Activated CD8-positive, alpha-beta memory T cell treated with anti-CD3 and anti-CD28 coated beads for 36 hours (primary cell): Measurements from ENCODE around the gene FAAP100. TPM values are rescaled to one million over a fixed set of nuclear protein-coding genes. Genes with fewer than 3 reads are reported as not detected.

Source experiments
- CTCF ChIA-PET: fragments of 350-600 bp; sonication (Branson Sonifier 250); formaldehyde crosslinking; loops from one replicate; lab custom pipeline; 2021; ENCODE audit warnings: antibody characterized with exemption; lab: Charles Lee
- POLR2A ChIA-PET: fragments of 350-600 bp; sonication (Branson Sonifier 250); formaldehyde crosslinking; loops from one replicate; lab custom pipeline; 2021; ENCODE audit warnings: antibody characterized with exemption; lab: Charles Lee
- total RNA-seq, 2 experiments: library from RNA; stranded (reverse); gene quantifications; one replicate each; pipeline ENCODE4 v1.2.3, GENCODE V29; 2021

Gene FAAP100
- total RNA-seq, 2 experiments from 2014 or later, result 50.6 to 55.8 TPM

DNA sequence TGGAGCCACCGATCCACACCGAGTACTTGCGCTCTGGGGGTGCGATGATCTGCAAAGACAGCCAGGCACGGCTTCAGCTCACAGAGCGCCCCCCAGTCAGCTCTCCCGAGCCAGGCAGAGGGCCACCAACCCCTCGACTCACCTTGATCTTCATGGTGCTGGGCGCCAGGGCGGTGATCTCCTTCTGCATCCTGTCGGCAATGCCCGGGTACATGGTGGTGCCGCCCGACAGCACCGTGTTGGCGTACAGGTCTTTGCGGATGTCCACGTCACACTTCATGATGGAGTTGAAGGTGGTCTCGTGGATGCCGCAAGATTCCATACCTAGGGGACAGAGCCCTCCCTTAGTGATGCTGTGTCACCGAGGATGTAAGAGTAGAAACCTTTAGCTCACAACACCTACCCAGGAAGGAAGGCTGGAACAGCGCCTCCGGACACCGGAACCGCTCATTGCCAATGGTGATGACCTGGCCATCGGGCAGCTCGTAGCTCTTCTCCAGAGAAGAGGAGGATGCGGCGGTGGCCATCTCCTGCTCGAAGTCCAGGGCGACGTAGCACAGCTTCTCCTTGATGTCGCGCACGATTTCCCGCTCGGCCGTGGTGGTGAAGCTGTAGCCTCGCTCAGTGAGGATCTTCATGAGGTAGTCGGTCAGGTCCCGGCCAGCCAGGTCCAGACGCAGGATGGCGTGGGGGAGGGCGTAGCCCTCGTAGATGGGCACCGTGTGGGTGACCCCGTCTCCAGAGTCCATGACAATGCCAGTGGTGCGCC, 41.2 kb downstream of the FAAP100 start:
- ChIA-PET CTCF (interaction anchor here (0.8 to 1.3 kb wide), 2 partner anchors 8 to 42 kb away, joined by 3 read pairs; no protein-coding TSS in a partner anchor), POLR2A (interaction anchor here (0.9 to 1.3 kb wide), 2 partner anchors 8 to 22 kb away, joined by 3 read pairs; no protein-coding TSS in a partner anchor)

DNA sequence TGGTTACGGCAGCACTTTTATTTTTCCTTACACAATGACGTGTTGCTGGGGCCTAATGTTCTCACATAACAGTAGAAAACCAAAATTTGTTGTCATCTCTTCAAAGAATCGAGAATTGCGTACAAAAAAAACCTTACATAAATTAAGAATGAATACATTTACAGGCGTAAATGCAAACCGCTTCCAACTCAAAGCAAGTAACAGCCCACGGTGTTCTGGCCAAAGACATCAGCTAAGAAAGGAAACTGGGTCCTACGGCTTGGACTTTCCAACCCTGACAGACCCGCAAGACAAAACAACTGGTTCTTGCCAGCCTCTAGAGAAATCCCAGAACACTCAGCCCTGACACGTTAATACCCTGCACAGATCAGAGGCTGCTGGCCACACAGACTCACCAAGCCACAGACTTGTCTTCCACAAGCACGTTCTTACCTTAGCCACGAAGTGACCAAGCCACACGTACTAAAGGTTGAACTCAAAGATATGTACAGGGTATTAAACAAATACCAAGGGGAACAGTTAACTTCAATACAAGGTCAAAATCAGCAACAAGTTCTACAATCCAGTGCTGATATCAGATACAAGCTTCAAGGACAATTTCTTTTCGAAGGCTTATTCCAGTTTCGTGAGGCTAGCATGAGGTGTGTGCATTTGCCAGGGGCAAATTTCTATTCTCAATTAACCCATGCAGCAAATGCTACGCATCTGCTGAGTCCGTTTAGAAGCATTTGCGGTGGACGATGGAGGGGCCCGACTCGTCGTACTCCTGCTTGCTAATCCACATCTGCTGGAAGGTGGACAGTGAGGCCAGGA, 42.0 kb downstream of the FAAP100 start:
- CTCF ChIA-PET, result interaction anchor here (0.8 kb wide), 1 partner anchor 9 kb away, joined by 3 read pairs; no protein-coding TSS in a partner anchor
- POLR2A ChIA-PET, result interaction anchor here (1.1 to 1.3 kb wide), 2 partner anchors 9 to 25 kb away, joined by 3 to 4 read pairs; no protein-coding TSS in a partner anchor

DNA sequence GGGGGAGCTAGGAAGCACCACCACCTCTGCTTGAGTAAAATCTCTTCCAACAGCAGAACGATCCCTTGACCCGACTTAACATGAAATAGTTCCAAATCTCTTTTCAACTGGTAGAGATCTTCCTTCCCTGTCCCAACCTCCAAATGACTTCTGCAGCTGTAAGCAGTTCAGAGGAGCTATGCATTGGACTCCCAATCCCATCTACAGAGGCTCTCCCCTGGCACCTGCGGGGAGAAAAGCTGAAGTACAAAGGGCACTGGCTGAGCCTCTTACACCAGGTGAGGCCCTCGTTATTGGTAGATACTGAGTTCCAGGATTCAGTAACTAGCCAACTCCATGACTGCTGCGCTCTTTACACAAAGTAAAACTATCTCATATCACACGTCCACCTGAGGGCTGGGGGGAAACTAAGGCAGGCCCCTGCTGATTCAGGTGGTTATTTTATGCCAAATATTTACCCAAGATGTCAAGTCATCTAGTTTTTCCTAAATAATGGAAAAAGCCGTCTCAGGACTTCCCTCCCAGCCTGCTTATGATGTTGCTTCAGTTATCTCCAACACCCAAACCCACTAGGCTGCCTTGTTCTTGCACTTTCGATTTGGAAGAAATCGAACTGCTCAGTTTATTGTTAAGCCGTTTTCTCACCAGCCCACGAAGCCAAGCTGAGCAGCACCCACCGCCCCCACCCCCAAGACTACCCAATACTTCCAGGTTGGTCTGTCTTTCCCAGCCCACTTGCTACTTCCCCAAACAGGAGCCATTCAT, 42.8 kb downstream of the FAAP100 start:
- POLR2A ChIA-PET, result interaction anchor here (0.8 to 2.0 kb wide), 6 partner anchors 9 to 286 kb away, joined by 3 to 8 read pairs (median 4); partner anchors contain the start of gene CEP131
- CTCF ChIA-PET, result no interaction called here

DNA sequence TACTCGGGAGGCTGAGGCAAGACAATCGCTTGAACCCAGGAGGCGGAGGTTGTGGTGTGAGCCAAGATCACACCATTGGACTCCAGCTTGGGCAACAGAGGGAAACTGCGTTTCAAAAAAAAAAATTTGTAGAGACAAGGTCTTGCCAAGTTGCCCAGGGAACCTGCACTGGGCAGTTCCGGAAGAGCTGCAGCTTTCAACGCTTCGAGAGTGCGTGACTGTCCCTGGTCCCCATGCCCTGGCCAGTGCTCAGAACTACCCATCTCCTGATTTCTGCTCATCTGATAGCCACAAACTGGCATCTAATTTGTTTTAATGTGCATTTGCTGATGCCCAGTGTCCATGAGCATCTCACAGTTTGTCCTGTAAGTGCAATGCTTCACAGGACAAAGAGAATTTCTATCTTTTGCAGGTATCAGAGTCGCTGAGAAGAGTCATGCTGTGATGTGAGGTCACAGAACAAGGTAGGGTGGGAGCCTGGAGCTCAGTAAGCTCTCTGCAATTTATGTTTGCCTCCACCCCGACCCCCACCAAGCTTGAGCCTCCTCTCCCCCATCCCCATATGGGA, 43.4 kb downstream of the FAAP100 start:
- POLR2A ChIA-PET, result interaction anchor here (0.7 to 2.0 kb wide), 6 partner anchors 9 to 286 kb away, joined by 3 to 8 read pairs (median 3); partner anchors contain the start of gene CEP131
- CTCF ChIA-PET, result no interaction called here

DNA sequence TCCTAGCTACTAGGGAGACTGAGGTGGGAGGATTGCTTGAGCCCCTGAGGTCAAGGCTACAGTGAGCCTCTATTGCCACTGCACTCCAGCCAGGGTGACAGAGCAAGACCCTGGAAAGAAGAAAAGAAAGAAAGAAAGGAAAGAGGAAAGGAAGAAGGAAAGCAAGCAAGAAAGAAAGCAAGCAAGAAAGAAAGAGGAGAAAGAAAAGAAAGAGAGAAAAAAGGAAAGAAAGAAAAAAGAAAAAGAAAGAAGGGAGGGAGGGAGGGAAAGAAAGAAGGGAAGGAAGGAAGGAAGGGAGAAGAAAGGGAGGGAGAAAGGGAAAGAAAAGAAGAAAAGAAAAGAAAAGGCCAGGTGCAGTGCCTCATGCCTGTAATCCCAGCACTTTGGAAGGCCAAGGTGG, 48.5 kb downstream of the FAAP100 start:
- ChIA-PET POLR2A (no interaction called here), CTCF (no interaction called here)

DNA sequence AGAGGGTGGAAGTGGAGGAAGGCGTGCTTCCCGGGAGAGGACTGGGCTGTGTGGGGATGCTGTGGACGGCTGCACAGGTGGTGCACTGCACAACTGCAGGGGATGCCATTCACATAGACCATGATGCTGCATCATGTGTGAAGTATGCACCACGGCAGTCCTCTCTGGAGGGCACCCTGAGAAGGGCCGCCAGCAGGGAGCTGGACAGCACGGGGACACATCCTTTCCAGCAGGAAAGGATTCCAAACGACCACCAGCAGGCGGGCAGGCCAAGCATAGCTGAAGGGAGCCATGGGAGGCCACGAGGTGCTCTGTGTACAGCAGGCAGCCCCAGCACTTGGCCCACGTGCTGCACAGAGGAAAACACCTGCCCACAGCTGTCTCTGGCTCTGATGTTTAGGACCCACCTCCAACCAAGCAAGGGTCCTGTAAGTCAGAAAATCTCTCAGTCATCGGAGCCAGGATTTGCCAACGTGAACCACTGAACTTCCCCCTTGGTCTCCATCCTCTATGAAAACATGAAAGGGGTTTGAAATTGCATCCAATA, 49.6 kb downstream of the FAAP100 start:
- POLR2A ChIA-PET, result no interaction called here
- CTCF ChIA-PET, result interaction anchor here (0.7 to 1.4 kb wide), 2 partner anchors 12 to 276 kb away, joined by 3 read pairs; no protein-coding TSS in a partner anchor

DNA sequence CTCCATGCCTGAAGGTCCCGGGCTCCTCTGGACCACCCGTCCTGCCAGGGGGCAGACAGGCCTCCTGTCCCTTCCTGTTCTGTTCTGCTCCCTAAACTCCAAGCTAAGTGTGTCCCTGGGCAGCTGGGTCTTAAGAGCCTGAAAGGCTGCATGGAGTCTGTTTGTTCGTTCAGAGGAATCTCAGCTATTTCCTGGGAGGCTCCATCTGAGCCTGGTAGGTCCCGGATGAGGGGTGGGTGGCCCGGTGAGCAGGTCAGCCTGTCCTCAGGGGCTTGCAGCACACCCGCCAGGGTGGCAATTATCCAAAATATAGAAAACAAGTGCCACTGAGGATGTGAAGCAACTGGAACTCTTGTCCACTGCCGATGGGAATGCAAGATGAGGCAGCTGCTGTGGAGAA, 52.1 kb downstream of the FAAP100 start:
- ChIA-PET CTCF (no interaction called here), POLR2A (interaction anchor here (0.5 kb wide), 1 partner anchor 8 kb away, joined by 3 read pairs; no protein-coding TSS in a partner anchor)

DNA sequence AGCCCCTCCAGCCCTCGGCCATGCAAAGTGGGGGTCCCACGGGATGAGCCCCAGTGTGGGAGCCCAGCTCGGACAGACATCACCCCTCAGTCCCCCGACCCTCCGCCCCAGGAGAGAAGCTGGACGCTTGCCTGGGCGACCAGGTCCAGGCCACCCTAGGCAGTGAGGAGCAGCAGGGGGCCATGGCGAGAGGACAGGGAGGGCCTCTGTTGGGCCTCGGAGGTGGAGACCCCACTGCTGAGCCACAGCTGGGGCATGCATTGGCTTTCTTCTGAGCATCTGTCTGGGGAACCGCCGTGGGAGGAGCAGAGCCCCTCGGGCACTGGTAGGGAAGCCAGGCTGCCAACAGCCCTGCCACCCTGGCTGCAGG, 52.6 kb downstream of the FAAP100 start:
- CTCF ChIA-PET, result no interaction called here
- POLR2A ChIA-PET, result interaction anchor here (0.5 kb wide), 1 partner anchor 9 kb away, joined by 3 read pairs; no protein-coding TSS in a partner anchor

DNA sequence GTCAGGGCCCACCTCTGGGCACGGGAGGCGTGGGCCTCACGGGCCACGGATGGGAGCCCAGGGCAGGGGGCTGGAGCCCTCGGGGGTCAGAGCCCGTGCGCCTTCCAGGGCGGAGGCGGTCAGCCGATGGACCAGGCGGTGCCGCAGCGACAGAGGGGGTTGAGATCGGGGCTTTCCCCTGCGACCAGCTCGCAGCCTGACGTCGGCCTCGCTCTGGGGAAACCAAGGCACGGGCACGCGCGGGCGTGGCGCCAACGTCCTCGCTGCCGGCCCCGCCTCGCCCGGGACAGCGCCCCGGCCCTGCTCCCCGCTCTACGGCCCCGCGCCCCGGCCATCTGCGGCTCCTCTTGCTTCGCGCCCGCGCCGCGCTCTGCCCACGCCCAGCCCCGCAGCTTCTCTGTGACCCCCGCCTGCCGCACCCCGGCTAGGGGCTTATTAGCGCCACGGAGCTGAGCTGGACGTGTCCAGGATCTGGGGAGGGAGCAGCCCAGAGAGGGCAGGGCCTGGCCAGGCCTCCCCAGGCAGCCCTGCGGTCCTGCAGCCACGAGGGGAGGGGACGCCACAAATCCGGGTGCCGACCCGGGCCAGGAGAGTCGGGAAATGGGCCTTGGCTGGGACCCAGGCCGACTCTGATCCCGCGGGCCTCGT, 53.1 kb downstream of the FAAP100 start:
- POLR2A ChIA-PET, result no interaction called here
- CTCF ChIA-PET, result interaction anchor here (1.3 kb wide), 1 partner anchor 15 kb away, joined by 6 read pairs; no protein-coding TSS in a partner anchor

DNA sequence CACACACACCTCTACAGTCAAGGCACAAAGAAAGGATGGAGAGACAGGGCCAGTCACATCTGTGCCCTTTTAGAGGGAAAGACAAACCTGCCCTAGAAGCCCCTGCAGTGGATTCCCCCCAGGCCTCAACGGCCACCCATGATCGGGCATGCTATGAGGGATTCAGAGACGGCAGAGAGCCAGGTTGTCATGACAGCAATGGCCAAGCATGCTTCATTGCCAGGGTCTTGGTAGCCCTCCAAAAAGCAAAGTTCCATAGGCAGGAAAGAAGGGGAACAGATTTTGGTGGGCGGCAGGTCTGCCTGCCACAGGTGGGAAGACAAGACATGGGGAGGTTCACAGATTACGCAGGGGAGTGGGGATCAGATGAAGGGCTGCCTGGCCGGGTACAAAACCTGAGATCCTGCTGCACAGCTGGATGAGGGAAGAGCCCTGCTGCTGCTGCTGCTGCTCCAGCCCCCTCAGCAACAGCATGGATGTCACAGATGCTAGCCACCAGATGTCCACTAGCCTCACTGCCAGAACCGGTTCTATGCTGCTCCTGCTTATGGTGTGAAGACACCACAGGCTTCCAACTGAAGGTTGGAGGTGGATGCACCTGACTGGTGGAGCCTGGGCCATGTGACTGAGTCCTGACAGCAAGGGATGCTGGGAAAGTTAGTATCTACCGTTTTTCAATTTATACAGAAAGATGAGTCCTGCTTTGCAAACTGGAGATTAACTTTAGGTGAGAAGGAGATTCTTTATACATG, 57.4 kb downstream of the FAAP100 start:
- CTCF ChIA-PET, result no interaction called here
- POLR2A ChIA-PET, result interaction anchor here (0.7 kb wide), 1 partner anchor 85 kb away, joined by 6 read pairs; no protein-coding TSS in a partner anchor

DNA sequence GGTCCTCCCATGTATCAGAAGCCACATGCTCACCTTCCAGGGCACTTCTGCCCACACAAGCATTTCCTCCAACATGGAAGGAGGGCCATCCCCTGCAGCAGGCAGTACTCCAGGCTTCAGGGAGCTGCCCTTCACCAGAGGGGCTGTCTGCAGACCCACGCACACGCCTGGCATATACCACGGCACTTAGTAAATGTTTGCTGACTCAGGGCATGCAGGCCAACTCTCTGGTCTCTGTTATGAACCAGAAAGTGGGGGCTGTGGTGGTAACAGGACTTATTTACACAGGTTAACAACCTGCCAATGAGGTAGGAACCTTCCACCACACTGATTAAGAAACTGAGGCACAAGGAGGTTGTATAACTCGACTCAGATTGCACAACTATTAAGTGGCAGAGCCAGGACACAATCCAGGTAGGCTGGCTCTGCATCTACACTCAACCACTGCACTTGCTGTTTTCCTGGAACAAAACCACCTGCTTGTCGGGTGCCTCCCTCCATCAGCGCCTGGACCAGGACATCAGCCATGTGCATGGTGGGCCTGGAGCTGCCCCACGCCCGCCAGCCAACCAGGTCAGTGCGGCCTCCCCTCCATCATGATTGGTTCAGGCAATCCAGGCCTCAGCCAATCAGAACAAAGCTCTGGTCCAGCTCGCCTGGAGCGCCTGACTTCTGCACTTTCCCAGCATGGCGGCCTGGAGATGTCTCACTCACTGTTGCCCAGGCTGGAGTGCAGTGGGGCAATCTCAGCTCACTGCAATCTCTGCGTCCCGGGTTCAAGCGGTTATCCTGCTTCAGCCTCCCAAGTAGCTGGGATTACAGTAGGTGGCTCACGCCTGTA, 58.7 kb downstream of the FAAP100 start:
- ChIA-PET POLR2A (no interaction called here), CTCF (no interaction called here)

DNA sequence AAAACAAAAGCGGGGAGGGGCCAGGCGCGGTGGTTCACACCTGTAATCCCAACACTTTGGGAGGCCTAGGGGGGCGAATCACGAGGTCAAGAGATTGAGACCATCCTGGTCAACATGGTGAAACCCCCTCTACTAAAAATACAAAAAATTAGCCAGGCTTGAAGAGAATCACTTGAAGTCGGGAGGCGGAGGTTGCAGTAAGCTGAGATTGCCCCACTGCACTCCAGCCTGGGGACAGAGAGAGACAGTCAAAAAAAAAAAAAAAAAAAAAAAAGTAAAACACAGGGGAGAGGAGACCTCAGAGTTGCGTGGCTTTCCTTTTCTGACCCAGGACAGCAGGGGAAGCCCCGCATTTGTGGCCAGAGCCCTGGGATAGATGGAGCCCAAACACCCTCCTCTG, 59.4 kb downstream of the FAAP100 start:
- CTCF ChIA-PET, result interaction anchor here (0.6 kb wide), 1 partner anchor 75 kb away, joined by 3 read pairs; no protein-coding TSS in a partner anchor
- POLR2A ChIA-PET, result no interaction called here

DNA sequence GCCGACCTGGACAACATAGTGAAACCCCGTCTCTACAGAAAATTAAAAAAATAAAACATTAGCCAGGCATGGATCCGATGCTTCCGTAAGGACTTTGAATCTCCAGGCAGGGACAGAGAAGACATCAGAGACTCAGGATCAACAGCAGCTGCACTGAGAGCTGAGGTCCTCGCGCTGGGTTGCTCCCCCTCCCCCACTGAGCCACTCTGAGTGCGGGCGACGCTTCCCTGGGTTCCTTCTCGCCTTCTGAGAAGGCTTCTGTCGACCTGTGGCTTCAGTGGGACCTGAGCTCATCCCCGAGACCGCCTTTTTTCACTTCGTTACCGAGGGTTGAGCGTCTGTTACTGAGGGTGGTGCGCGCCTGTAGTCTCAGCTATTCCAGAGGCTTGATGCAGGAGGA, 60.0 kb downstream of the FAAP100 start:
- ChIA-PET POLR2A (no interaction called here), CTCF (interaction anchor here (0.6 kb wide), 1 partner anchor 75 kb away, joined by 3 read pairs; no protein-coding TSS in a partner anchor)

DNA sequence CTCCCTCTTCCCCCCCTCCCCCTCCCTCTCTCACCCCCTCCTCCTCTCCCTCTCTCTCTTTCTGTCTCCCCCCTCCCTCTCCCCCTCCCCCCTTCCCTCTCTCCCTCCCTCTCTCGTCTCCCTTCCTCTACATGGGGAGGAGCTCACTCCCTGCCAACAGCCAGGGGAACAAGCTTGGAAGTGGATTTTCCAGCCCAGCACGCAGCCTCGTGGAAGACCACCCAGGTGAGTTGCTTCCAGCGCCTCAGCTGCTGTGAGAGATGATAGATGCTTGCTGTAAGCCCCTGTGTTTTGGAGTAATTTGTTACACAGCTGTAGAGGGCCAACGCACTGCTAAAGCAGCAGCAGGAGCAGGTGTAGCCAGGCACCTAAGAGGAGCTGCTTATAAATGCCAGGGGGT, 60.4 kb downstream of the FAAP100 start:
- POLR2A ChIA-PET, result no interaction called here
- CTCF ChIA-PET, result no interaction called here

DNA sequence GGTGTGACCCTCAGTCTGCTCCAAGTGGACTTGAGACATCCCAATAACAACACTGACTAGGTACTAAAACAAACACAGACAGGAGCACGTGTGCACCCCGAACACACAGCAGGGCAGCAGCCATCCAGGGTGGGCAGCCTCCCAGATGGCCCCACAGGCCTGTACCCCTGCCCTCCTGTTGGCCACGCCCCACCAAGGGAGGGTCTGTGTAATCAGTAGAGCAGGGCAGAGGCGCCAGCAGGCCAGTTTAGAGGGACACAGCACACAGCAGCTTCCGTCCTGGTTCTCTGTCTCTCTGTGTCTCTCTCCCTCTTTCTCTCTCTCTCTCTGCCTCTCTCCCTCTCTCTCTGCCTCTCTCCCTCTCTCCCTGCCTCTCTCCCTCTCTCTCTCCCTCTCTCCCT, 61.0 kb downstream of the FAAP100 start:
- ChIA-PET CTCF (interaction anchor here (1.2 kb wide), 1 partner anchor 10 kb away, joined by 3 read pairs; no protein-coding TSS in a partner anchor), POLR2A (no interaction called here)
